Sciatic nerve (tissue), 2 donors: ENCODE data around the gene PLCD1. TPM values are rescaled to one million over a fixed set of nuclear protein-coding genes. Genes with fewer than 3 reads are reported as not detected.
"Not testable (repeated sequence)": the region's sequence is repeated elsewhere in the genome, so short reads cannot be mapped to it uniquely, and the experiment has no call there.

ENCODE experiments used
- ATAC-seq: fragments of 200-7000 bp; cut with Tn5 transposase; one replicate; pipeline ENCODE4 v1.9.1; 2020; ENCODE audit warnings: mild to moderate bottlenecking, moderate library complexity
- DNase-seq: peaks from one replicate; pipeline ENCODE4 v3.0.0-alpha.2; 2020; ENCODE audit warnings: low spot score
- intact Hi-C: fragments of 100-400 bp; cut with DNase I; formaldehyde crosslinking; loops from one replicate; pipeline ENCODE4 v1.14.2; 2022
- total RNA-seq: library from RNA; stranded (reverse); fragmentation: NEBNext Ultra II Directional; extraction: Animal tissue kit (Norgen Biotek cat#: 25700); gene quantifications from one replicate; pipeline ENCODE4 v1.2.1, GENCODE V29; 2021
- donor health status: DM: no; HTN: no; CAD: no.
- donor health status: DM: no; HTN: no; CAD: no.

PLCD1 gene
- total RNA-seq, 1 donor from 2014 or later = 40.7 TPM

DNA sequence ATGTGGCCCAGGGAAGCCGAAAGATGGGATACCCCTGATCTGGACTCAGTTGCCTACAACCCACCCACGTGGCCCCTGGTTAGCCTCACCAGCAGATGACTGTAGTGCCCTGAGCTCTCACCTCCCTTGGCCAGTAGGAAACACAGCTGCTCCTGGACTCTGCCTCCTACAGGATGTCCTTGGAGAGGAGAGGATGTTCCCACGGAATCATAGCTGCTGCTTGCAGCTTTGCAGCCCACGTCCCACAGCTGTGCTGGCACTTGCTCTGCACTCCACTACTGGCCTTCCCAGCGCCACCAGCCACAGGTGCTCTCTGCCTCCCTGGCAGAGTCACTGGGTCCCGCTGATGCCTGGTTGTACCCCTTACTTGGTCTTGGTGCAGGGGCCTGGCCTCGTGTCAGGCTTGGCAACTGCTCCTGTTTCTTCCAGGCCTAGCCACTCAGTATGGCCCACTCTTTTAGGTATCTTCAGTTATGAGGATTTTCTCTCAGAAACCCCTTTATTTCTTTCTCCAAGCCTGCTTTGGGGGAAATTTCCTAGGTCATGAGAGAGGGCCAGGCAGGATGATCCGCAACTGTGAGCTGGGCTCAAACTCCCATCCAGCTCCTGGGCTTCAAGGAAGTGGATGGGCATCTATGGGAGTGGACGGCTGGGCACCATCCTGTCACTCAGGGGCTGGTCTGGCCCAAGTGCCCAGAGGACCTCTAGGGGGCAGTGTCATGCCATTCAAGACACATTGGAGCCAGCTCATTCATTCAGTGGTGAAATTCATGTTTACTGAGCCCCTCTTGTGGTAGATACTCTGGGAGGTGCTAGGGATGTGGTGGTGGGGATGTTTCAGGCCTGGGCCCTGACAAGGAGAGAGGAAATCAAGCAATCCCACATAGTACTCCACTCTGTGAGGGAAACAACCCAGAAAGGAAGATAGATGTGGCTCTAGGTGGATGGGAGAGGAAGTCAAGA lies 55.0 kb downstream of the PLCD1 start:
- intact Hi-C loops = no loop called here
- DNase-seq = peak; percentile 78
- peak; percentile 79 for ATAC-seq

DNA sequence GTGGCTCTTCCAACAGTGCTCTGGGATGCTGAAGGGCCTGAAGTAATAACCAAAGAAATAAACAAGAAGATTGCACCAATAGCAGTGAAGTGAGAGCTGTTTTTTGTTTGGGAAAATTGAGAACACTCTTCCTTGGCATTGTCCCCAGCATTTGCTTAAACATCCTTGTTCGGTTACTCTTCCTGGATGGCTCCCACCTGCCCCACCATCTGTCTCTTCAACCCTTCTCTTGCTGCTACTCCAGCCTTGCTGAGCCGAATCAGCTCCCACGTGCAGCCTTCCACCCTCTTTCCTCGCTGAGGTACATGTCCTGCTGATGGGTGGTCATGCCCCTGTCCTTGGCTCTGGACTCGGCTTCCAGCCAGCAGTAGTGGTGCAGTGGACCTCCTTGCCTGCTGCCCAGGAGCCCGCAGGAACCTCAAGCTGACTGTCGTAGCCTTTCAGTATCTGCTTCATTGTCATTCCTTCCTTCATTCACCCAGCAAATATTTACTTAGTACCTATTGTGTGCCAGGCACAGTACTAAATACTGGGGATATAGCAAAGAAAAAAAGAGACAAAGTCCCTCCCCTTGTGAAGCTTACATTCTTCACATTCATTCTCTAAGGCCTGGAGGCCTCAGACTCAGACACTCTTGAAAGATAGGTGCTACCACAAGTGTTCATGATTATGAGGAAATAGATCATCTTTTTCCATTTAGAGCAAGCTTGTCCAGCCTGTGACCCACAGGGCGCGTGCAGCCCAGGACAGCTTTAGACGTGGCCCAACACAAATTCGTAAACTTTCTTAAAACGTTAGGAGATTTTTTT lies 56.0 kb downstream of the PLCD1 start:
- ATAC-seq (no peak), DNase-seq (no peak)
- intact Hi-C loops = no loop called here

DNA sequence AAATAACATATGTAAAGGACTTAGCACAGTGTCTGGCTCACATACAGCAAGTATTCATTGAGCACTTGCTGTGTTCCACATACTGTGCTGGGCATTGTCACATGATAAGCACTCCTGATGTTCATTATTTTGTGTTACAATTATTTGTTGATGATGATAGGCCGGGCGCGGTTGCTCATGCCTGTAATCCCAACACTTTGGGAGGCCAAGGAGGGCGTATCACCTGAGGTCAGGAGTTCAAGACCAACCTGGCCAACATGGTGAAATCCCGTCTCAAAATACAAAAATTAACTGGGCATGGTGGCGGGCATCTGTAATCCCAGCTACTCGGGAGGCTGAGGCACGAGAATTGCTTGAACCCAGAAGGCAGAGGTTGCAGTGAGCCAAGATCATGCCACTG lies 57.4 kb downstream of the PLCD1 start:
- intact Hi-C loops, DNase-seq, ATAC-seq: not testable (repeated sequence)

- DNase-seq (no peak), ATAC-seq (no peak)
- intact Hi-C loops = no loop called here
Observed at GRCh38 chr3:37971467-37971866, 58.0 kb downstream of the PLCD1 start.

GRCh38 chr3:37970802-37971201 lies 58.6 kb downstream of the PLCD1 start:
- ATAC-seq (no peak), DNase-seq (no peak)
- intact Hi-C loops = no loop called here

GRCh38 chr3:37969596-37970100 lies 59.8 kb downstream of the PLCD1 start:
- ATAC-seq = peak; percentile 27
- intact Hi-C loops = no loop called here
- DNase-seq = no peak

GRCh38 chr3:37968813-37969595 lies 60.4 kb downstream of the PLCD1 start:
- intact Hi-C loops = no loop called here
- peak; percentile 7 for ATAC-seq
- DNase-seq = no peak

- intact Hi-C loops = no loop called here
- ATAC-seq = no peak
Observed at GRCh38 chr3:37968199-37968598, 61.2 kb downstream of the PLCD1 start.

DNA sequence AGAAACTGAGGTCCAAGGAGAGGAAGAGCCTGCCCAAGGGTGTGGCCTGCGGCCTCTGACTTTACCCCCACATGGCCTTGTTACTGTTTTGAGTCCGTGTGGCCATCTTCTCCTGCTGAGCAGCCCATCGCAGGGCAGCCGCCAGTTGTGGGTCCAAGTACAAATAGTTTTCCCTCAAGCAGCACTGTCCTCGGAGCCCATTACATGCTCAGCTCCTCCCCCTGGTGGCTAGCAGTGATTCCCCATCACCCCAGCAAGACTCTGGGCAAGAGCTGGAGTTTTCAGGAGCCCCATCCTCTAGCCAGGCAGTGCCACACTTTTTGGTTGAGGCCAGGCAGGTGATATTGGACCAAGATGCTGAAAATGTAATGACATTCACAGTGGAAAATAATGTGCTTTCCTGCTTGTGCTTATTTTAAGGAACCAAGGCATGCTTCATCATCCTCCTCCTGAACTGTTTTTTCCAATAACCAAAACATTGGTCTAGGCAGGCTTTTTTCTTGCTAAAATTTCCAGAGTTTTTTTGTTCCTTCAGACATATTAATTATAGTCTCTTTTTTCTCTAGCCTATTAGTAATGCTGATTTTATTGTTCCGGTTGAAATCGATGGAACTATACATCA lies 62.1 kb downstream of the PLCD1 start:
- ATAC-seq (peak; percentile 85), DNase-seq (peak; percentile 84)
- intact Hi-C loops = loop anchor here (2.0 kb wide), 1 partner anchor 113 kb away; no protein-coding TSS in a partner anchor

More at GRCh38 chr3:37968199-37968598, 61.2 kb downstream of the PLCD1 start:
- no peak for DNase-seq

GRCh38 chr3:37964716-37965115 lies 64.7 kb downstream of the PLCD1 start:
- ATAC-seq (no peak), DNase-seq (no peak)
- intact Hi-C loops = no loop called here

DNA sequence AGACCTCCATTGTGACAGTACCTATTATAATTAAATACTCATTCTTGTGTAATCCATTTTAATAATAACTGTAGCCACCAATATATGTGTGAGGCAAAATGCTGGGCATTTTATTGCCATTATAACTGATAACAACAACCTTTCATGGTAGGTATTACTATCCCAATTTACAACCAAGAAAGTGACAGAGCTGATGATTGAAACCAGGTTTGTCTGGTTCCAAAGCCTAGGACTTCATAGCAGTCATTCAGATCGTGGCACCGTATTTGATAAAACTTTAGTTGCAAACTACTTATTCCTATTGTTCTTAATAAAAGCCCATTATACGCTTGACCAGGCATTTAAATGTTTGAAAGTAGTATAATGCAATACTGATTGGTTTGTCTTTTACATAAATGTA lies 65.3 kb downstream of the PLCD1 start:
- DNase-seq (no peak), ATAC-seq (no peak)
- intact Hi-C loops = no loop called here

GRCh38 chr3:37963635-37964034 lies 65.8 kb downstream of the PLCD1 start:
- no peak for DNase-seq
- intact Hi-C loops = no loop called here
- ATAC-seq = no peak

DNA sequence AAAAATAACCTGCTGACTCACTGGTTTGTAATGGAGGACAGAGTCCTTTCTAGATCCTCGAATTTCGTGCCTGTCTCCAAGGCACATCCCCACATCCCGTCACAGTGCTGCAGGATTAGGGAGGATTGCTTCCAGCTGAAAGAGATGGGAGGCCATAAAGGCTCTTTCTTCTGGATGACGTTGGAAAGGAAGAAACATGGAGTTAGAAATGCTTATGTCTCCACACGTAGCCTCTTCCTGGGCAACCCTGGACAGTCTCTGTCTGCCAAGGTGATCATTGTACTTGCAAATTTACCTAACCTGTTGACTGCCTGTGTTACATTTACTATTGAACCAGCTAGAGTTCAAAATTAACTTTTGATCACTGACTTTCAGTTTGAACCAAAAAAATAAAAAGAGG lies 66.4 kb downstream of the PLCD1 start:
- ATAC-seq (peak; percentile 49), DNase-seq (no peak)
- intact Hi-C loops = no loop called here

- intact Hi-C loops = no loop called here
- ATAC-seq (no peak), DNase-seq (no peak)
Observed at GRCh38 chr3:37961622-37962431, 67.6 kb downstream of the PLCD1 start.

DNA sequence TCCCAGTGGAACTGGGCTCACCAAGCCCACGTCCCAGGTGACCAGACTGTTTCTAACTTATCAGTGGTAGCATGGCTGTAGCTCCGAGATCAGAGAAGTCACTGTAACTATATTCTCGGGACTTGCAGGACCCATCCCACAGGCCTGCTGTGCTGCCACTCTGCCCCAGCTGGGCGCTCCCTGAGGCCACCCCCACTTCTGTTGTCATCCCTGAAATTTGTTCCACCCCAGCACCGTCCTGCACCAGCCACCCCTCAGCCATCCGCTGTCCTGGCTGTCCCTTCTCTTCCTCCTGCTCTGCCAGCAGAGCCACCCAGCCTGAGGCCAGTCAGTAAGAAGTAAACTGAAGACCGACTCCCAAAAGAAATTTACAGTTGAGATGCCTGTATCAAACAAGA lies 71.9 kb downstream of the PLCD1 start:
- ATAC-seq = peak; percentile 45
- intact Hi-C loops = no loop called here
- no peak for DNase-seq
